Mesenchymal stem cell (in vitro differentiated cells and primary cell): Measurements from ENCODE around the gene NME7.
"Not testable (repeated sequence)": the region's sequence is repeated elsewhere in the genome, so short reads cannot be mapped to it uniquely, and the experiment has no call there.

Experiments used
- DNase-seq: peaks from one replicate; pipeline ENCODE4 v3.0.0-alpha.2; 2013
- H2AFZ ChIP-seq: one replicate; pipeline ENCODE4 v1.6.1; 2013; ENCODE audit warnings: low read depth, mild to moderate bottlenecking, control low read depth, inconsistent platforms, low read length, moderate library complexity
- H2AK5ac ChIP-seq: 2 replicates; pipeline ENCODE4 v1.6.1; 2013; ENCODE audit warnings: low read length, moderate library complexity, mild to moderate bottlenecking, inconsistent platforms; ENCODE audit not compliant: severe bottlenecking
- H2BK120ac ChIP-seq: one replicate; pipeline ENCODE4 v1.6.1; 2013; ENCODE audit warnings: low read depth, mild to moderate bottlenecking, inconsistent platforms, low read length, moderate library complexity
- H2BK12ac ChIP-seq, 2 experiments: one replicate each; pipeline ENCODE4 v1.6.1; 2013; ENCODE audit warnings: inconsistent platforms in 2 of 2, low read length in 2 of 2, mild to moderate bottlenecking in 2 of 2, moderate library complexity in 2 of 2, control low read depth in 1 of 2
- H2BK15ac ChIP-seq: one replicate; pipeline ENCODE4 v1.6.1; 2013; ENCODE audit warnings: mild to moderate bottlenecking, low read depth, inconsistent platforms; ENCODE audit not compliant: poor library complexity, severe bottlenecking
- H2BK5ac ChIP-seq: 2 replicates; pipeline ENCODE4 v1.6.1; 2013; ENCODE audit warnings: low read depth, mild to moderate bottlenecking, low read length, control low read depth, inconsistent platforms; ENCODE audit not compliant: poor library complexity, severe bottlenecking
- H3K14ac ChIP-seq, 2 experiments: one replicate each; pipeline ENCODE4 v1.6.1; 2013; ENCODE audit warnings: inconsistent platforms in 2 of 2, low read length in 2 of 2, control low read depth in 1 of 2, mild to moderate bottlenecking in 1 of 2, moderate library complexity in 1 of 2
- H3K18ac ChIP-seq, 2 experiments: one replicate each; pipeline ENCODE4 v1.6.1; 2013; ENCODE audit warnings: inconsistent platforms in 2 of 2, low read length in 2 of 2, control low read depth in 1 of 2, low read depth in 1 of 2, mild to moderate bottlenecking in 1 of 2
- H3K23ac ChIP-seq, 2 experiments: one replicate each; pipeline ENCODE4 v1.6.1; 2013; ENCODE audit warnings: inconsistent platforms in 2 of 2, low read length in 2 of 2, mild to moderate bottlenecking in 2 of 2, moderate library complexity in 2 of 2, control low read depth in 1 of 2
- H3K27ac ChIP-seq: 2 replicates; pipeline ENCODE4 v1.5.1; 2013; ENCODE audit warnings: mild to moderate bottlenecking, moderate library complexity, low read length, control low read depth, inconsistent platforms; ENCODE audit not compliant: poor library complexity, severe bottlenecking
- H3K27me3 ChIP-seq, 2 experiments: 2 replicates each; pipeline versions ENCODE4 v1.6.1 to v1.7.0; 2013; ENCODE audit warnings: low read length in 2 of 2, mild to moderate bottlenecking in 2 of 2, moderate library complexity in 2 of 2, control low read depth in 1 of 2, inconsistent platforms in 1 of 2; ENCODE audit not compliant: control insufficient read depth in 1 of 2, insufficient read depth in 1 of 2
- H3K36me3 ChIP-seq, 2 experiments: 2 replicates each; pipeline versions ENCODE4 v1.6.1 to v1.7.0; 2013; ENCODE audit warnings: low read length in 2 of 2, control low read depth in 1 of 2, inconsistent platforms in 1 of 2, low read depth in 1 of 2, mild to moderate bottlenecking in 1 of 2; ENCODE audit not compliant: insufficient read depth in 2 of 2, control insufficient read depth in 1 of 2
- H3K4ac ChIP-seq, 2 experiments: one replicate each; pipeline ENCODE4 v1.6.1; 2013; ENCODE audit warnings: inconsistent platforms in 2 of 2, low read length in 2 of 2, mild to moderate bottlenecking in 2 of 2, moderate library complexity in 2 of 2, control low read depth in 1 of 2, low read depth in 1 of 2
- H3K4me1 ChIP-seq: 2 replicates; pipeline ENCODE4 v1.6.1; 2013; ENCODE audit warnings: low read depth, low read length, control low read depth; ENCODE audit not compliant: control insufficient read depth, insufficient read depth
- H3K4me2 ChIP-seq: 2 replicates; pipeline ENCODE4 v1.6.1; 2013; ENCODE audit warnings: low read length, mild to moderate bottlenecking, inconsistent platforms; ENCODE audit not compliant: poor library complexity, severe bottlenecking
- H3K4me3 ChIP-seq, 2 experiments: 2 replicates each; pipeline versions ENCODE4 v1.5.1 to v1.7.0; 2013; ENCODE audit warnings: low read length in 2 of 2, mild to moderate bottlenecking in 2 of 2, control low read depth in 1 of 2, low read depth in 1 of 2; ENCODE audit not compliant: insufficient read depth in 1 of 2
- H3K79me1 ChIP-seq: replicated peaks from 2 replicates; pipeline ENCODE4 v1.6.1; 2013; ENCODE audit warnings: mild to moderate bottlenecking, control low read depth, low read length, inconsistent platforms; ENCODE audit not compliant: poor library complexity, severe bottlenecking
- H3K9ac ChIP-seq: 2 replicates; pipeline ENCODE4 v1.7.0; 2013; ENCODE audit warnings: mild to moderate bottlenecking, low read length, moderate library complexity
- H3K9me3 ChIP-seq: 2 replicates; pipeline ENCODE4 v1.7.0; 2013; ENCODE audit warnings: mild to moderate bottlenecking, low read length; ENCODE audit not compliant: control insufficient read depth
- H4K8ac ChIP-seq: one replicate; pipeline ENCODE4 v1.6.1; 2013; ENCODE audit warnings: inconsistent platforms, mild to moderate bottlenecking, low read length, moderate library complexity
- H4K91ac ChIP-seq: one replicate; pipeline ENCODE4 v1.6.1; 2013; ENCODE audit warnings: mild to moderate bottlenecking, low read length, inconsistent platforms
- WGBS: methylation state at CpG from one replicate; pipeline ENCODE4 v1.1.7; 2013; ENCODE audit warnings: mixed read lengths; 5-methylcytosine and 5-hydroxymethylcytosine counted together

NME7 gene

DNA sequence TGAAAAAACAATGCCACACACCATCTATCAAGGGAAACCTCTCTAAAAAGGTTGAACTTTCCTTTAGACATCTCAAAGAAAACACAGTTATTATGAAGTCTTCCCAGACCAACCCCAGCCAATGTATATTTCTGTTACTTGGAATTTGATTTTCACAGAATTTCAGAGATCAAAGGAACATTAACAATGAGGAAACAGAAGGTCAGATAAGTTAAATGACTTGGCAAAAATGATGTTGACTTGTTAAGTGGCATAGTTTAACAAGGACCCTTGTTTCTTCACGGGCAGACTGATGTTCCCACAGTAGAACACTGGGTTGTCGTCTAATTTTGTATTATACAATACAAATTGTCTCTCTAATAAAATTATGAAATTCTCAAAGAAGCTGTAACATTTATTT lies 29.0 kb downstream of the NME7 start:
- Histone ChIP-seq H2BK5ac (no peak overlapping the region), H2BK12ac (no peak overlapping the region)

GRCh38 chr1:169336947-169337715 lies 30.5 kb downstream of the NME7 start:
- H3K4me2 ChIP-seq, H3K27me3 ChIP-seq, H3K27ac ChIP-seq, H2BK5ac ChIP-seq, H3K14ac ChIP-seq, H3K4me1 ChIP-seq, H3K4ac ChIP-seq, DNase-seq, H2AFZ ChIP-seq, H3K9ac ChIP-seq, H3K23ac ChIP-seq, H2BK12ac ChIP-seq, H4K91ac ChIP-seq, H2BK120ac ChIP-seq, H3K9me3 ChIP-seq, H3K18ac ChIP-seq, H3K4me3 ChIP-seq, H4K8ac ChIP-seq, H2BK15ac ChIP-seq, H3K36me3 ChIP-seq: not testable (repeated sequence)
- Histone ChIP-seq H2AK5ac (peak overlapping the region; percentile 10), H3K79me1 (peaks cover 21% of the 10 kb centered on the region)
- WGBS: over 99% methylated on average over 26 of the region's 35 CpGs

More for the DNA sequence above, 29.0 kb downstream of the NME7 start:
- Histone ChIP-seq H3K4me3 (no peak overlapping the region), H4K8ac (no peak overlapping the region), H4K91ac (no peak overlapping the region), H3K79me1 (peaks cover 22% of the 10 kb centered on the region), H3K4me2 (no peak overlapping the region), H3K14ac (no peak overlapping the region), H3K27me3 (no peaks in the 10 kb centered on the region), H2BK15ac (no peak overlapping the region), H3K4me1 (no peaks in the 10 kb centered on the region), H3K9me3 (no peaks in the 10 kb centered on the region), H3K27ac (no peak overlapping the region), H2AK5ac (no peak overlapping the region), H2AFZ (no peak overlapping the region), H3K9ac (no peak overlapping the region), H3K36me3 (peaks cover 0 to 9% of the 10 kb centered on the region in 2 experiments), H3K23ac (no peak overlapping the region), H3K18ac (no peak overlapping the region), H3K4ac (no peak overlapping the region), H2BK120ac (no peak overlapping the region)
- no CpG with 5 or more reads among the region's 2 CpGs for WGBS
- DNase-seq: no peak

- not testable (repeated sequence) for H2BK15ac ChIP-seq, H3K27me3 ChIP-seq, H3K23ac ChIP-seq, H3K4me3 ChIP-seq, H2BK5ac ChIP-seq, H3K27ac ChIP-seq, H3K9me3 ChIP-seq, DNase-seq, H3K36me3 ChIP-seq, H2BK12ac ChIP-seq, H3K18ac ChIP-seq, H3K9ac ChIP-seq, H3K79me1 ChIP-seq, H3K4ac ChIP-seq, H3K4me2 ChIP-seq, H2AFZ ChIP-seq, H3K4me1 ChIP-seq, H2BK120ac ChIP-seq, H3K14ac ChIP-seq, H2AK5ac ChIP-seq, H4K91ac ChIP-seq, H4K8ac ChIP-seq
- WGBS: no CpG with 5 or more reads among the region's 3 CpGs
Measured at GRCh38 chr1:169334727-169335126, 32.9 kb downstream of the NME7 start.

GRCh38 chr1:169330927-169331326 lies 36.7 kb downstream of the NME7 start:
- H2BK120ac ChIP-seq: no peak overlapping the region
- H4K91ac ChIP-seq: no peak overlapping the region
- no peak overlapping the region for H3K14ac ChIP-seq
- H2AFZ ChIP-seq: no peak overlapping the region
- no peaks in the 10 kb centered on the region for H3K4me1 ChIP-seq
- no peak overlapping the region for H2BK5ac ChIP-seq
- H3K23ac ChIP-seq: no peak overlapping the region
- no peak overlapping the region for H3K4ac ChIP-seq
- WGBS: no CpG with 5 or more reads among the region's 2 CpGs
- H3K79me1 ChIP-seq: peaks cover 3% of the 10 kb centered on the region
- no peak overlapping the region for H3K4me2 ChIP-seq
- H4K8ac ChIP-seq: no peak overlapping the region
- H3K36me3 ChIP-seq: no peaks in the 10 kb centered on the region
- DNase-seq: no peak
- H3K9me3 ChIP-seq: peaks cover 5% of the 10 kb centered on the region
- H3K18ac ChIP-seq: no peak overlapping the region
- no peak overlapping the region for H2BK12ac ChIP-seq
- H3K27ac ChIP-seq: no peak overlapping the region
- no peaks in the 10 kb centered on the region for H3K27me3 ChIP-seq
- H3K4me3 ChIP-seq: no peak overlapping the region
- no peak overlapping the region for H3K9ac ChIP-seq
- H2BK15ac ChIP-seq: no peak overlapping the region
- H2AK5ac ChIP-seq: no peak overlapping the region
